GM23248 (cell line): ENCODE measurements around the gene NR1D2.

Experiments used
- EZH2 ChIP-seq: fragments of 200-600 bp; sonication (generic); IDR thresholded peaks from 2 replicates; pipeline ENCODE4 v1.6.1; 2018; ENCODE audit warnings: antibody characterized with exemption, mild to moderate bottlenecking; ENCODE audit not compliant: insufficient read depth, poor library complexity, severe bottlenecking
- EZH2phosphoT487 ChIP-seq: fragments of 200-600 bp; sonication (generic); IDR thresholded peaks from 2 replicates; pipeline ENCODE4 v1.6.1; 2018; ENCODE audit warnings: antibody characterized with exemption, moderate library complexity, mild to moderate bottlenecking, low read depth; ENCODE audit not compliant: insufficient read depth

DNA sequence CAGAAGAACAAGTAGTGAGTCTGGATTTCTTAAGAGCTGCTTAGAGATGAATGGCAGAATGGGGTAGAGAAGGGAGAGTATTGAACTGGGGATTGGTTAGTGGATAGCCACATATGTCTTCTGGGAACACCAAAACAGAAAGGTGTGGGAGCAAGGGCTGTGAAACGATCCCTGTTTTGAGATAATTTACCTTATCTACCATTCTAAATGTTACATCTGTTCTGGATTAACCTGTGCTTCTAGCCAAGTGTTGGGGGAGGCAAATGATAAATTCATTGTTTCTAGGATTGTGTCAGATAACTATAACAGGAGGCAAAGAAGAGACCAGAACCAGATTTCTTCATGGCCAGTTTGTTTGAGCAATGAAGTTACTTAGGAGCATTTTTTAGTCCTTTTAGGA, 8.4 kb downstream of the NR1D2 start:
- TF ChIP-seq EZH2 (no peak), EZH2phosphoT487 (no peak)
